Activated CD4-positive, alpha-beta T cell treated with anti-CD3 and anti-CD28 coated beads, Interleukin-2, amount 50 U/mL, for 4 hours (primary cell): Measurements from ENCODE around the gene ATP8A1.
"Not testable (repeated sequence)": the region's sequence is repeated elsewhere in the genome, so short reads cannot be mapped to it uniquely, and the experiment has no call there.

ENCODE experiments used
- DNase-seq, 2 experiments: peaks; one replicate each; pipeline ENCODE4 v3.0.0-alpha.2; 2020

ATP8A1 gene

DNA sequence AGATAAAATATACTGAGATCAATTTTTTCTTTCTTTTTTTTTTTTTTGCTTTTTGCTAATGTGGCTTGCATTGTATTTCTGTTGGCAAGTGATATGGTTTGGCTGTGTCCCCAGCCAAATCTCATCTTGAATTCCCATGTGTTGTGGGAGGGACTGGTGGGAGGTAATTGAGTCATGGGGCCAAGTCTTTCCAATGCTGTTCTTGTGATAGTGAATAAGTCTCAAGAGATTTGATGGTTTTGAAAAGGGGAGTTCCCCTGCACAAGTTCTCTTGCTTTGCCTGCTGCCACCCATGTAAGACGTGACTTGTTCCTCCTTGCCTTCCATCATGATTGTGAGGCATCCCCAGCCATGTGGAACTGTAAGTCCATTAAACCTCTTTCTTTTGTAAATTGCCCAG is 195.7 kb downstream of the ATP8A1 start:
- DNase-seq, result not testable (repeated sequence)

DNA sequence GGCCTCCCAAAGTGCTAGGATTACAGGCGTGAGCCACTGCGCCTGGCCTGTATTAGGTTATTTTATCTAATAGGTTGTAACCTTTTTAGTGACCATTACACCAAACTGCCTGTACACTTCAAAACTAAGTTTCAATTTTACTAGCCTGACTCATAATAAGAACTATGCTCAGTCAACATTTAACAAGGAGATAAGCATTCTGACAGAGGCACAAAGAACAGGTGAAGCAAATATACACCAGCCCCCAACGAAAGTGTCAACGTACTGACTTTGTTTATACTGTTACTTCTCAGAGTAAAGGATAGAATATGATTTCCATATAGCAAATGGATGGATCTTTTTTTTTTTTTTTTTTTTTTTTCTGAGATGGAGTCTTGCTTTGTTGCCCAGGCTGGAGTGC is 196.9 kb downstream of the ATP8A1 start:
- no peak for DNase-seq

DNA sequence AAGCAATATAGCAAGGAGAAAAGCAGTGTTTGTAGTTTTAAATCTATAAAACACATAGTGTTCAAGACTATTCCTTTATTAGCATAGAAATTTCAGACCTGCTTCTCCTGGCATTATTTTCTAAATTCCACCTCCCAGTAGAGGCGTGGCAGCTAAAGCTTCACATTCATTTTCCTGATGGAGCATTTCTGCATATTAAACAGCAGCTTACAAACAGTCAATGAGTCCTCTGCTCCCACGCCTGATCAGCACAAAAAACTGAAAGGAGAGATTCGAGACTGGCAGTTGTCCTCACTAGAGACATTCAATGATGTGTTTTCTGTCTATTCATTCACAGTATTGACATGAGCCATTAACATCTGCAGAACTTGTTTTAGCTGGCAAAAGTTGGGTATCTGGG is 198.2 kb downstream of the ATP8A1 start:
- DNase-seq, result no peak

DNA sequence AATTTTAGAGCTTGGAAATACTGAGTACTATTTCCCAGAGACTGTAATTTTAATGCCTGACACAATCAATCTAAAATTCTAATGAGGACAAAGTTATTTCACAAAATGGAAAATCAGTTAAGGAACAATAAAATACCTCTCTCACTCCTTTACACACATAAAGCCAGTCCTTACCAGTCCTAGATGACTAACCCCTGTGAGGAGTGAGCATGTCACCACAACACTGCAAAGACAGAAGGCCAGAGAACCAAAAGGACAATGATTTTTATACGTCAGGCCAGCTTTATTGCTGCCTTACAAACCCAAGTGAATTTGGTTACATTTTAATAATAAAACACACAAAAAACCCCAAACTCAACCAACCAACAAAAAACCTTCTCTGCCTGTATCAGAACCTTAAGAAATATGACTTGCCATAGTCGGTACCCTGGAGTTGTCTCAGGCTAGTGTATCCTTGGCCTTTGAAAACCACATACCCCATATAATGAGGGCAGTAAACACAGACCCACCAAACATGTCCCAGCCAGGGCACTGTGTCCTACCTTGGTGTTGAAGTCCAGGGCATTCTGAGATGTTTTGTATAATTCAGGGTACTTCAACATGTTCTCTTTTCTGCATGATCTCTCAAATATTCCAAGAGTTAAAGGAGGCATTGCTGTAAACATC is 202.0 kb downstream of the ATP8A1 start:
- no peak for DNase-seq

DNA sequence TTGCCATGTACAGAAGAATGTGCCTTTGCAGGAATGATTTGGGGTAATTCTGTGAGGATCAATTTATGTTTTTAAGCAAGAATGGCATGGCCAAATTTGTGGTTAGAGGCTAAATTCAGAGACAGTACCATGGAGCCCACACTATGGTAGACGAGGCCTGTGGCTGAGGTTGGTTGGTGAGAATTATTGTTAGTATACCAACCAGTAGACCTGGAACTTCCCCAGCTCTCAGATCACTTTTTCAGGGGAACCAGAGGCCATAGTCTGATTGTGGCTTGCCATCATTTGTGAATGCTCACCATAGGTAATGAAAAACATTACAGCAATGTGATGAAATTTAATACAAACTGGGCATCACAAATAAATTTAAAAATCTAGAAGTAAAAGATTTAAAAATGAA is 203.3 kb downstream of the ATP8A1 start:
- DNase-seq, result no peak

DNA sequence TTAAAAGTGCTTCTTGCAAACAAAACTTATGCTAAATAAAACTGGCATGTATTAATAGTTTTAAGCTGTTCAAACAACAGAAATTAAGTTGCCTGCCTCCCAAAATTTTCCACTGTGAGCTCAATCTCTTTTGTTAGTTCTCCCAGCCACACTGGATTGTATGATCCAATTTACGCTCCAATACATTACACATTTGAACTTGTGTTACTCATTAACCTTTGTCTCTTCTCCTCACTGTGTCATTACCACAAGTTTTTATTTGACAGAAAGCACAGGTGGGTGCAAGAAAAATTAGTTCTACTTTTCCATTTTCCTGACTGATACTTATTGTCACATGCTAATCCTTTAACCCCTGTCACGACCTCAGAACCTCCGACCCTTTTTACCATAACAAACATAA is 204.1 kb downstream of the ATP8A1 start:
- no peak for DNase-seq

DNA sequence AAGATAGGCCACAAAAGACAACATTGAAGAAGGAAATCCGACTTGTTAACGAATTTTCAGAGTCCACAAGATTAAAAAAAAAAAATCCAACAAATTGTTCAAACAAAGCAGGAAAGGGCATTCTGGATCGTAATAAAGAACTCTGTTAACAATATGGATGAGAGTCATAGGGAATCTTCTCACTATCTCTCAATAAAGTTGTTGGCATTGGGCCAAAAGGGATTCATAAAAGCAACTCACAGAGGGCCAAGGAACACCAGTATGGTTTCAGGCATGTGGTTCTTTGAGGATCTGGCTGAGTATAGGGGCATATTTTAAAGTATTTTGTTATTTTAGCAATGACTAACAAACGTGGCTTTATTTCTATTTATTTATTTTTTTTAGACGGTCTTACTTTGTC is 210.1 kb downstream of the ATP8A1 start:
- no peak for DNase-seq

DNA sequence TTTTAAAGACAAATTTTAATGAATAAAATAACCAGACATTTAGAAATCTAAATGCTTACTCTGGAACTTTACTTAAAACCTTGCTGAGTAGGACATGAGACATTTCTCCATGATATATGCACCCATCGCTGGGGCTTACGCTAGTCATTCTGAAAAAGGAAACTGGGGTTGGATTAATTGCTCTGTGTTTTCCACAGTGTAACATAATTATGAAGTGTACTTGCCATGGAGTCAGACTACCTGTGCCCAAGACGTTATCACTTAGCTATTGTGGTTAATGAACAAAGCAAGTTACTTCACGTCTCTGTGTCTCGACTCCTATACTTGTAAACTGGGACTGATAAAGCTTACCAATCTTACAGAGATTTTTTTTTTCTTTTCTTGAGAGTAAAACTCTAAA is 211.9 kb downstream of the ATP8A1 start:
- no peak for DNase-seq

DNA sequence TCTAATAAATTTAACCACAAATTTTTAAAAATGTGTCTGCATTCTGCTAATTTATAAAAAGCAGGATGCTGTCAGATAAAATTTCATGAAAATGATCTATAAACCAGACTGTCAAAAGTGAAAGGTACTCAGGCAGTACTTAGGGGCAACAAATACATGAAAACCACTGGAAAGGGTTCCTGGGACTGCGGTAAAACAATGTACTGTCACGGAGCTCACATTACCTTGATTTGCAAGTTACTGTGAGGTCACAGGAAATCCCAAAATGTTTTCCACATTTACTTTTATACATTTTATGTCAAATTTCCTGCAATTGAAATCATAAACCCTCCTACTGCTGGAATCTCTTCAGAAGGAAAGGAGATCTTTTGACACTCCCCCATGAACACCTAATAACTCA is 214.3 kb downstream of the ATP8A1 start:
- no peak for DNase-seq

DNA sequence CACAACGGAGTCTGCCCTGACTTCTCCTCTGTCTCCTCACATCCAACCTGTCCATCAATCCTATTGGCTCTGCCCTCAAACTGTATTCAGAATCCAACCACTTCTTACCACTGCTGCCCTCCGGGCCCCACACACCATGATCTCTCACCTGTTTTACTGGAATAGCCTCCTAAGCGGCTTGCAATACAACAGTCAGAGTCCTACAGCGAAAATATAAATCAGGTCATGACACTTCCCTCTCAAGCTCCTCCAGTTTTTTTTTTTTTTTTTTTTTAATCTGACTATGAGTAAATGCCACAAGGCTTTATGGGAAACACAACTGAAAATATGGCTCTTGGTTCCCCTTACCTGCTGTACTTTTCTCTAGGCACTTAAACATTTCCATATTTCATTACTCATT is 216.8 kb downstream of the ATP8A1 start:
- no peak for DNase-seq

DNA sequence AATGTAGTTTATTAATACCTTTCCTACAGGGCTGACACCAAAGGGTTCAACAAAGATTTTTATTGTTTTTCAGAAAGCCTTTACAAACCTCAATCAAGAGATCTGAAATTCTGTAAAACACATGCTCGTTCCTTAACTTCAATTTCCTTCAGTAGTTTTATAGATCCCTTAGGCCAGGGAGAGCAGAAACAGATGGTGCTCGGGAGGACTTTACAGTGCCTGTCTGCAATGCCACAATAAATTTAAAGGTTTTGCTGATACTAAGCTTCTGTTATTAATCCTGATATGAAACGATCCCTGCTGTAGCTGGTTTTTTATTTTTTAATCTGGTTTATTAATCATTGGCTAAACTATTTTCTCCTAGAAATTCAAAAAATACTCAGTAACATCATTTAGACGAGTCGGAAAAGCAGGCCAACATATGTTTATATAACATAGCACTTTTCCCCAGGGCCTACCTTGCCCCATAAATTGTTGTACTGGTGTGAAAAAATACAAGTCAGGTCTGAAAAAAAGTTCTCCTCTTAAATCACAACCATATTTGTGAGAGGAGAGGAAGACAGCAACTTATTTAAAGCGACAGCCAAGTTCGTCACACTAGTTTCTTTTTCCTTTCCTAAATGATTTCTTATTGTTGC is 219.9 kb downstream of the ATP8A1 start:
- DNase-seq, result no peak

DNA sequence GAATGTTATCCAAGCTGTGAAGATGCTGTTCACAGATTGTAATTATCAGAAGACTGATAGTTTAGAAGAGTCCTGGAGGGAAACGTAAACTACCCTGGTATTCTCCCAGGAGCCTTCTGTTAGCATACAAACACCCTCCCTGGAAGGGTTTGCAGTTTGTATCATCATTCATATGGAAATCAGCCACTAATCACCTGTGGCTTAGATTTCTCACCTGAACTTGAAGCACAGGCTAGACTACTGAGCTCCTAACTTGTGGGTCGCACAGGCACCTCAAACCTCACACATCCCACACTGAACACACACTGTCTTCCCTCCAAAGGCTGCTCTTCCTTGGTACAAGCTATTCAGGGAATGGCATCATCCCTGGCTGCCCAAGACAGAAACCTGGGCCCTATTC is 228.9 kb downstream of the ATP8A1 start:
- no peak for DNase-seq

DNA sequence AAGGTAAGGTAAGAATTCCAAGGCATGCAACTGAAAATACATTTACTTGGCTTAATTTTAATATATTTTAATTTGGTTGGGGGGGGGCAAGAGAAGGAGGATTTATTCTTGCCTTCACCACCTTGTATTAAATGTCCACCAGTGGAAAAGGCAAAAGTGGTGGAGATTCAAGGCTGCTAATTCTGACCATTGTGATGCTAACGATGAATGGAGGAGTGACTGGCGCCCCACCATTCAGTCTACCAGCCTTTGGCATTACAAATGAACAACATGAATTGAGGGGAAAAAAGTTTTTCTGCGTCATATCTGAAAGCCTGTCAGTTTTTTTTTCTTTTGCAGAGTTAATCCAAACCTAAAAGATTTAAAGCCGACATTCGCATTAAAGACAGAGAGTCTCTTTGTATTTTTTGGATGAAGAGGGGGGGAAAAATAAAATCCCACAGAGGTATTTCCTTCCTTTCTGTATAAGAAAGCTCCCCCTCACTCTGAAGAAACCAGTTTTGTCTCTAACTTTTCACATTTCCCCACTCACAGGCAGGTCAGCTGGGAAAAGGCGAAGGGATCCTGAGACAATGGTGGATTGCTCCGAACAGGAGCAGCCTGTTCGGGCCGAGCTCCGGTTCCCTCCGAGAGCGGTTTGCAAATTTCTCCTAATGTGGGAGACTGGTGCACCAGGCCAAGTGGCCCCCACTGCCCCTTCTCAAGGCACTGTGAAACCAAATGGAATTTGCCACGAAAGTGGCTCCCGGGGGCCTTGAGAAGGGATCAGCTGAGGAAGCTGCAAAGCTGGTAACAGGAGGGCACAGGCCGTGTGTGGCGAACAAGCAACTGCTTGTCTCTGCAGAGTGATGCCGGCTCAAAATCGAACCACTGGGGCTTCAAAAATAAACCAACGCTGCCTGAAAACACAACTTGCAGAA is 231.5 kb downstream of the ATP8A1 start:
- no peak for DNase-seq

DNA sequence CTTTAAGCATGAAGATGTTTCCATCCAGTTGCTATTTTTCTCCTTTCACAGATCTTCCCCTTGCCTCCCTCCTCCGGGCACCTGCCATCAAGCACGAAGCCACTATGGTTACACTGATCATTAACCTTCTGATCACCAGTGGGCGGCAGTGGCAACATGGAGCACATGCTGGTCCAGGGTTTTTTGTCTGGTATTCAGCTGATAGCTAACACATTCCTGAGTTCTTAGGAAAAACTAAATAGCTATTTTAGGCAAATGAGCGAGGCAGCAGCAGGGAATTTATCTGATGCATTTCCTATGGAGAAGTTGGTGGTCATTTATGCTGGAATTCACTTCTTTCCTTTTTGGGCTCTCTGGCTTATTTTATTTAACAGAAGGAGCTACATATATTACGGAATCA is 236.8 kb downstream of the ATP8A1 start:
- DNase-seq, result no peak

DNA sequence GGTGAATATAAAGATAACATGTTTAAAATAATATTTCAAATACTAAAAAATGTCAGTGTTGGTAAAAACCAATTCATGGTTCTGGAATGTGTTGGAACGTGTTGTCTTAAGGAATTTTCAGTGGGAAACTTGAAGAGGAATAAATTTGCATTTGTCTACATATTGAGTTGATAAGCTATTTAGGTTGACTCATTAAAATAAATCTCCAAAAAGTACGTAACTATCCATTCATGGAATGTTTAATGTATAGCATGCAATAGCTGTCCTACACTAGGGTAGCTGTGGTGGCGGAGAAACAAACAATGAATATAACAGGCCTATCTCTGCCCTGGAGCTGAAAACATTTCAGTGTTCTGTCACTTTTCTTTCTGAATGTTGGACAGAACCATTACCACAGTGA is 239.4 kb downstream of the ATP8A1 start:
- no peak for DNase-seq

DNA sequence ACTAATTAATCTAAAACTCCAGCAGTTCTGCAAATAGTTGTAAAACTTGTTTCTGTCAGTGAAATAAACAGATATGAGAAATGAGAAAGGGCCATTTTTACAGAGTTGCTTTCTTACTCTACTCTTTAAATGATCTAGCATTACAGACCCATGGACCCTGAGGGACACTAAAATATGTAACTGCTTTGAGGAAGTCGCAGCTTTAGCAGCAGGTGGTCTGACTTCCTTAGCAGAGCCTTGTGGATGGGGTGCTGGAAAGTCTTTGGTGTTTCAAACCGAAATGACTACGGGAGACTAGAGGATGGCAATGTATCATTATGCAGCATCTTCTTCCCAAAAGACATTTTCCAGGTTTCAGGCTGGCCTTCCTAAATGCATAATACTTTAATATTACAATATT is 240.9 kb downstream of the ATP8A1 start:
- DNase-seq, result no peak

DNA sequence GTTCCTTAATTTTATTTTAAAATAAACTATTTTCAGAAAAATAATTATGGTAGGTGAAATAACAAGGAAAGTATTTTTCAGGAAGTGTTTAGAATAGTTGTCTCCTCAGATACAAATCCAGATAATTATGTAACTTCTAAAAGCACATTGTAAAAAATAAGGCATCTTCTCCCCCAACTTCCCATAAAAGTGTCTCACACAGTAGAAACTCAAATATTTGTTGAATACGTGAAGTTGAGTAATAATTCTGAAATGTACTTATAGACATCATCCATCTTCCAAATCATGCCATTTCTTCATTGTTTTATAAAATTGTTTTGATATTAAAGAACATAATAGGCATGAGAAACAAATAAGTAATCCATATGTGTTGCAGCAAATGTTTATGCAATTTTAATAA is 241.6 kb downstream of the ATP8A1 start:
- no peak for DNase-seq

DNA sequence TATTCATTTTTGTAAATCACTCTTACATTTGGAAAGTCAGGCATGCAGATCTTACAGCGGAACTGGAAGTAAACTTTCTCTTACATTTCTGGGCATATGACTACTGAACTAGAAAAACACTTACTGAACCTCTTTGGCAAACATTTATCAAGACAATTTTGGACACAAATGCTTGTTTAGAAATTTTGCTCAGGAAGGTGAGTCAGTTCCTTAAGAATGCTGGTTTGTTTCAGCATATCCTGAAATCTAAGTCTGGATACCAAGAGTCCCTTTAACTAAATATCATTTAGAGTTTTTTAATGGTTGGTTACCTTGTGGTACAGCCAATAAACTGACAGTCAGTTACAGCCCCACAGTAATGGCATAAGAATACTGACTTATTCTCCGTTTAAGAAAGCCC is 244.7 kb downstream of the ATP8A1 start:
- no peak for DNase-seq

DNA sequence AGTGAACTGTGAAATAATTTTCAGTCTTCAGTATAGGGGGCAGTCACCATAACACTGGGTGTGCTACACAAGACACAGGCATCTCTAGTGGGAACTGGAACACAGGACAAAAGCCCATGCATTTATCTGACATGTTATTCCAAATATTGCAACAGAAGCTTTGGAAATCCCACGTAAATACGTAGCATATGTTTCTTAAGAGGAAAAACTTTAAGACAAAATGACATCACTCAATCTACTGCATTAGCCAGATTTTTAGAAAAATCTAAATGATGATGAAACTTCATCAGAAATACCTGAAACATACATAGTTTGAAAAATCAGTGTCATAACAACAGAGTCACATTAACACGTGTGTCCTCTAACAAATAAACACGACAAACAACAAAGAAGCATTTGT is 245.1 kb downstream of the ATP8A1 start:
- DNase-seq, result no peak

DNA sequence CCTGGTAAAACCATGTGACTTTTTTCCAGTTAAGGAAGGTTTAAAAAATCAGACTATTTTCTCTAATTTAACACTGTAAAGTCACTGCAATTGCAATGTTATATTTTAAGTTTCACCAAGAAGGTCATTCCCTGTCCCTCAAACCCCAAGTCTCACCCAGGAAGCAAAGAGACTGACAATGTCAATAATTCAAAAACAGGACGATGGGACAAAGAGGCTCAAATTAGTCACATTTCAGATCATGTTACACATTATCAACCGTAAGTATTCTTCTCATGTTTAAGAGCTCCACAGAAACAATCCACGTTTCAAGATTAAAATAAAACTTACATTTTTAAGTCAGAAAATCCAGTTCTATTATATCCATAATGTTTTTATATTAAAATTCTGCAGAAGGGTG is 246.5 kb downstream of the ATP8A1 start:
- DNase-seq, result no peak

DNA sequence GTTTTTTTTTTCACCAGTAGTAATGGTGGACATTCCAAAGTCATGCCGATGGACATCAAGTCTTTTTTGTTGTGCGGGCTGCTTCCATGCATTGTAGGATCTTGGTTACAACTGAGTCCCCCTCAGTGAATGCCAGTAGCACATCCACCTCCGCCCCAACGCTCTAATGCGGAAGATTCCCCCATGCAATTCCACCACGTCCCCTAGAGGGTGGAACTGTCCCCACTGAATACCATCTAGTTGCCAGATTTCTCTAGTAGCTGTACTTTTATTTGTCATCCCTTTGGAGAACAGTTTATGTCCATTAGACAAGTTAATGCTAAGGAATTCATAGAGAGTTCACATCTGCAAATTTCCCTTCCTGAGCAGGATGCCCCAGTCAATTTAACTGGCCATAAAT is 252.9 kb downstream of the ATP8A1 start:
- DNase-seq, result no peak

DNA sequence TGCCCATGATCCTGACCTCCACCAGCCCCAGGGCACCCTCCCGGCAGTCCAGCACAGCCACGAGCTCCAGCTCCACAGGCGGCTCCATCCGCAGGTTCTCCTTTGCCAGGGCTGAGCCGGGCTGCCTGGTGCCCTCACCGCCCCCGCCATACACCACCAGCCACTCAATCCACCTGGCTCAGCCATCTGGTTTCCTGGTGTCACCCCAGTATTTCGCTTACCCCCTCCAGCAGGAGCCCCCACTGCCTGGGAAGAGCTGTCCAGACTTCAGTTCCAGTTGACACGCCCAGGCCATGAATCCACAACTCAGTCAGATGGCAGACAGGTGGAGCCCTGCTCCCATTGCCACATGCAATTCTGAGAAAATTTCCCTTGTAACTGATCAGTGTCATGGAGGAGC is 255.7 kb downstream of the ATP8A1 start:
- no peak for DNase-seq

DNA sequence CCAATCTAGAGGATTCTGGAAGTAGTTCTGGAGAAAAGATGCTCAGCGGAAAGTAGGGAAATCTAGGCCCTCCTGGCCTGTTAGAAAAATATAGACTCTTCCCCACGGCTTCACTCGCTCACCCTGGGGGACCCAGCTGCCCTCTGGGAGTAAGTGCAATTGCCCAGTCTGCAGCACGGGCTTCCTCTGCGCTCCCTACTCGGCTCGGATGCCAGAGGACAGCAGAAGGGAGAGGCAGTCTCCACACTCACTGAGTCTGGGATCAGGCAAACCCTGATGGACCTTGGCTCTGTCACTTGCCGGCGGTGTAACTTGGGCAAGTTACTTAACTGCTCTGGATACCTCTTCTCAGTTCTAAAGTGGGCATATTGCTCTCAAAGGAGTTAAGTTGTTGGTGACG is 257.5 kb downstream of the ATP8A1 start:
- no peak for DNase-seq

DNA sequence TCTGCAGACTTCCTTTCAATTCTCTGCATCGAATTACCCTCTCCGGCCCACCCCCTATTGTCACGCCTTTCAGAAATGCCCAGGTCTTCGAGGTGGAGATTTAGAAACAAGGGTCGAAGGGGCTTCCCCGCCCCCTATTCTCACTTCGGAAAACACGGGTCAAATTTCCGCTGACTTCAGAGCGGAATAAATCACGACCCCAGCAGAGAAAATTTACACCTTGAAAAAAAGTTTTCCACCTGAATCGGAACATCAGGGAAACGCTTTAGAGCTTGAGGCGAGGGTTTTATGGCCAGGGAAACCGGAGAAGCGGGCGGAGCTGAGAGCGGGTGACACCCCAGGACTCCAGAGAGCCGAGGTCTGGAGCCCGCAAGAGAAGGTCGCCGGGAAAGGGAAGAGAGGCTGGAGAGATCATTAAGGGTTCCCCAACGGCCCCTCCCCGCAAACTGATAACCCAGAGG is 258.0 kb downstream of the ATP8A1 start:
- DNase-seq, result no peak
